Middle frontal gyrus (tissue), 1 donor: ENCODE measurements around the gene PCK2.
"Not testable (repeated sequence)": the region's sequence is repeated elsewhere in the genome, so short reads cannot be mapped to it uniquely, and the experiment has no call there.

Experiments used
- DNase-seq: peaks from one replicate; pipeline ENCODE4 v3.0.0-alpha.2; 2015; ENCODE audit warnings: low spot score; ENCODE audit errors: extremely low spot score

PCK2 gene

DNA sequence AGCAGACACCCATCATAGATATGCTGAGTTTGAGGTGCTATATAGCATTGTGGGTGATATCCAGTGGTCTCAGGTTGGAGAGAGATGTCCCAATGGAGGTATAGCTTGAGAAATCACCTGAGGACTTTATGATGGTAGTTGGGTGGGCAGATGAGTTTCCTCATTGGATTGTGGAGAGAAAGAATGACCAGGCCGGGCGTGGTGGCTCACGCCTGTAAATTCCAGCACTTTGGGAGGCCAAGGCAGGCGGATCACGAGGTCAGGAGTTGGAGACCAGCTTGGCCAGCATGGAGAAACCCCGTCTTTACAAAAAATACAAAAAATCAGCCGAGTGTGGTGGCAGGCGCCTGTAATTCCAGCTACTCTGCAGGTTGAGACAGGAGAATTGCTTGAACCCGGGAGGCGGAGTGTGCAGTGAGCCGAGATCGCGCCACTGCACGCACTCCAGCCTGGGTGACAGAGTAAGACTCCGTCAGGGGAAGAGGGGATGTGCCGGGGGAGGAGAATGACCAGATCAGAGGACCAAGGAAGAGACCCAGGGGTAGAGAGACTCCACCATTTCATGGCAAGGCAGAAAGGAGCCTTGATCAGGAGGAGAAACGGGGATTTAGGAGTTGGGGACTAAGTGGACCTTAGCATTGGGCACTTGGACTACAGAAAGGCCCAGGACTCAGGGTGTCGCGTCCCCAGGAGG, 757 bp upstream of the PCK2 start:
- DNase-seq, result no peak

GRCh38 chr14:24094841-24095270, 745 bp downstream of the PCK2 start:
- no peak for DNase-seq

GRCh38 chr14:24095271-24096068, 1.4 kb downstream of the PCK2 start:
- DNase-seq, result no peak

DNA sequence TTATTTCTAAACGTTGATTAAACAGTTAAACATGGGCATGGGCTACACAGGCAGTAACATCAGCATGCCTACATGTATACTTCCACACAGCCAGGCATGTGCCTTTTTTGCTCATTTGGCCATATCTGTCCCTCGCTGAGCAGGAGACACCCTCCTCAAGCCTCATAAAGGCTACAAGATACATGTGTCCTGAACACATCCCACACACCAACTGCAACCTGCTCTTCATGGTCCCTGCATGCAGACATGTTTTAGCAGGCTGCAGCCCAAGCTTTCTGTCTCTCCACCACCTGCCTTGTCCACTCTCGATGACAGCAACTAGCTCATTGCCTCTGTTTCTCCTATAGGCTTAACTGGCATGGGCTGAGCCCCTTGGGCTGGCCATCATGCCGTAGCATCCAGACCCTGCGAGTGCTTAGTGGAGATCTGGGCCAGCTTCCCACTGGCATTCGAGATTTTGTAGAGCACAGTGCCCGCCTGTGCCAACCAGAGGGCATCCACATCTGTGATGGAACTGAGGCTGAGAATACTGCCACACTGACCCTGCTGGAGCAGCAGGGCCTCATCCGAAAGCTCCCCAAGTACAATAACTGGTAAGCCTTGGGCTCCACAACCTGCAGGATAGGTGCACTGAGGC, 2.6 kb downstream of the PCK2 start:
- no peak for DNase-seq

DNA sequence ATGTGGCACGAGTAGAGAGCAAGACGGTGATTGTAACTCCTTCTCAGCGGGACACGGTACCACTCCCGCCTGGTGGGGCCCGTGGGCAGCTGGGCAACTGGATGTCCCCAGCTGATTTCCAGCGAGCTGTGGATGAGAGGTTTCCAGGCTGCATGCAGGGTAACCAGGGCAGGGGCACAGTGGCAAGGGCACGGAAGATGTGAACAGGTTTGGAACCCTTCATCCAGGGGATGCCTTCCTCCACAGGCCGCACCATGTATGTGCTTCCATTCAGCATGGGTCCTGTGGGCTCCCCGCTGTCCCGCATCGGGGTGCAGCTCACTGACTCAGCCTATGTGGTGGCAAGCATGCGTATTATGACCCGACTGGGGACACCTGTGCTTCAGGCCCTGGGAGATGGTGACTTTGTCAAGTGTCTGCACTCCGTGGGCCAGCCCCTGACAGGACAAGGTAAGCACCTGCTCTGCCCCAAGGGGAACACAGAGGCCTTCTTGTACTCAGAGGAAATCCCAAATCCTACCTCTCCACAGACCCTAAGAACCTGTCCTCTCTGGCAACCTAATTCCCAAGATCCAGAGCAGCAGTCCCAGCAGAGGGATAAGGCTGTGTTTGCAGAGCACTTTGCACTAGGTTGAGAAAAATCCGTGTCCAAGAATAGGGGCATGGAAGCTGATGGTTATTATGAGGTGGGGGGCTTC, 4.3 kb downstream of the PCK2 start:
- DNase-seq, result no peak

DNA sequence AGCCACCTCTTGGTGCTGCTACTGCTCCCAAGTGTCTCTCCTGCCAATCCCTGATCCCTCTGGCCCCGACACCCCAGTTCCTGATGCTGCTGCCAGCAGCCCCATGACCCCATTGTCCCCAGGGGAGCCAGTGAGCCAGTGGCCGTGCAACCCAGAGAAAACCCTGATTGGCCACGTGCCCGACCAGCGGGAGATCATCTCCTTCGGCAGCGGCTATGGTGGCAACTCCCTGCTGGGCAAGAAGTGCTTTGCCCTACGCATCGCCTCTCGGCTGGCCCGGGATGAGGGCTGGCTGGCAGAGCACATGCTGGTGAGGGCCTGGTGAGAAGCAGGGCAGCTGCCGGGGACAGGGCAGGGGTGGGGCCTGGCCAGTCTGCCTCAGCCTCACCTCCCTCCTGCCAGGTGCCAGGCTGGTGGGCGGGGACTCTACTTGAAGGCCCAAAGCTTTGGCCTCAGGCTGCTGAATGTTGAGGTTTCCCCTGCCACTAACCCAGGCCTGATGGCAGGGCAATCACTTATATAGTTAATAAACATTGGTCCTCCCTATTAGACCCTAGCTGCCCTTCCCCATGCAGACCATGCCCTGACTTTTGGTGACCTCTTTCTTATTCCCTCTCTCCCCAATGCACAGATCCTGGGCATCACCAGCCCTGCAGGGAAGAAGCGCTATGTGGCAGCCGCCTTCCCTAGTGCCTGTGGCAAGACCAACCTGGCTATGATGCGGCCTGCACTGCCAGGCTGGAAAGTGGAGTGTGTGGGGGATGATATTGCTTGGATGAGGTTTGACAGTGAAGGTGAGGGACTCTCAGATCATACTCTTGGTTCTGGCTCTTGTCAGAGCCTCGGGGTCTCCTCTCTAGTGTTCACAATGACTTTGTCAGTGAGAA, 5.1 kb downstream of the PCK2 start:
- DNase-seq, result no peak

- DNase-seq, result no peak
Measured at GRCh38 chr14:24100197-24100981, 6.3 kb downstream of the PCK2 start.

GRCh38 chr14:24100982-24101494, 6.9 kb downstream of the PCK2 start:
- no peak for DNase-seq

DNA sequence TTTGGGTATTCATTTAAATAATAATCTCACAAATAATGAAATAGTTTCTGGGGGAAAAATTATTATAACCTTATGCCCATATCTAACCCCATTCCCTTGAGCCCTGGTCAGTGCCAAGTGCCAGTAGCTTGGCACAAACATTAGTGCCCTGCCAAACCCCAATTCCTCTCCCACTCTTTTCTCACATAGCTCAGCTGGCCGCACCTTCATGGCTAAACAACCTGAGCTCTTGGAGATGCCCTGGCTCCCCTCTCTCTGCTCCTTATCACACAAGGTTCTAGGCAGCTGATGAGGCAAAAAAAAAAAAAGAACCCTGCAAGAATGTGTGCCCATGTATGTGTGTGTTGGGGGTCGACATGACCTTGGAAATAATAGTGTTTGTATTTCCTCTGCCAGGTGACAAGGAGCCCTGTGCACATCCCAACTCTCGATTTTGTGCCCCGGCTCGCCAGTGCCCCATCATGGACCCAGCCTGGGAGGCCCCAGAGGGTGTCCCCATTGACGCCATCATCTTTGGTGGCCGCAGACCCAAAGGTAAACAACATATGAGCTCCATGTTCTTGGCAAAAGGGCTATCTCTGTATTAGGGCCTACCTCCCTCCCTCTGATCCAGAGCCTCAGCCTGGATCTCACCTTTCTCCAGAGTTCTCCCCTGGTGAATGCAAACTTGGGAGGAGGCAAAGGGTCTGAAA, 8.4 kb downstream of the PCK2 start:
- no peak for DNase-seq

DNA sequence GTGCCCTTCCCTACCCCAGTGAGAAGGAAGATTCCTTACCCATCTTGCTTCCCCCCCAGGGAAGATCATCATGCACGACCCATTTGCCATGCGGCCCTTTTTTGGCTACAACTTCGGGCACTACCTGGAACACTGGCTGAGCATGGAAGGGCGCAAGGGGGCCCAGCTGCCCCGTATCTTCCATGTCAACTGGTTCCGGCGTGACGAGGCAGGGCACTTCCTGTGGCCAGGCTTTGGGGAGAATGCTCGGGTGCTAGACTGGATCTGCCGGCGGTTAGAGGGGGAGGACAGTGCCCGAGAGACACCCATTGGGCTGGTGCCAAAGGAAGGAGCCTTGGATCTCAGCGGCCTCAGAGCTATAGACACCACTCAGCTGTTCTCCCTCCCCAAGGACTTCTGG, 9.3 kb downstream of the PCK2 start:
- no peak for DNase-seq

DNA sequence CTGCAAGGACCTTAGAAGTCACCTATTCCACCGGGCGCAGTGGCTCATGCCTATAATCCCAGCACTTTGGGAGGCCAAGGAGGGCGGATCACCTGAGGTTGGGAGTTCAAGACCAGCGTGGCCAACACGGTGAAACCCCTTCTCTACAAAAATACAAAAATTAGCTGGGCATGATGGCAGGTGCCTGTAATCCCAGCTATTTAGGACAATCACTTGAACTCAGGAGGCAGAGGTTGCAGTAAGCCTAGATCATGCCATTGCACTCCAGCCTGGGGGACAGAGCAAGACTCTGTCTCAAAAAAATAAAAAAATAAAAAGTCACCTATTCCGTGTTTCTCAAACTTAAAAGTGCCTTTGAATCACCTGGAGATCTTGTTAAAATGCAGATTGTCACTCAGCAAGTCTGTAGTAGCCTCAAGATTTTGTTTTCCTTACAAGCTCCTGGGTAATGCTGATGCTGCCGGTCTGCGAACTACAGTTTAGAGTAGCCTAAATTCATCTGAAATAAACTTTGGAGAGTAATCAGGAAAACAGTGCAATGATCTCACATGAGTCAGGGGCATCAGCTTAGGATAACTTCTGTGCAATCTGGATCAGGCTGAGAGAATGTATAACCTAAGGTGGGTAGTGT, 11.6 kb downstream of the PCK2 start:
- not testable (repeated sequence) for DNase-seq

DNA sequence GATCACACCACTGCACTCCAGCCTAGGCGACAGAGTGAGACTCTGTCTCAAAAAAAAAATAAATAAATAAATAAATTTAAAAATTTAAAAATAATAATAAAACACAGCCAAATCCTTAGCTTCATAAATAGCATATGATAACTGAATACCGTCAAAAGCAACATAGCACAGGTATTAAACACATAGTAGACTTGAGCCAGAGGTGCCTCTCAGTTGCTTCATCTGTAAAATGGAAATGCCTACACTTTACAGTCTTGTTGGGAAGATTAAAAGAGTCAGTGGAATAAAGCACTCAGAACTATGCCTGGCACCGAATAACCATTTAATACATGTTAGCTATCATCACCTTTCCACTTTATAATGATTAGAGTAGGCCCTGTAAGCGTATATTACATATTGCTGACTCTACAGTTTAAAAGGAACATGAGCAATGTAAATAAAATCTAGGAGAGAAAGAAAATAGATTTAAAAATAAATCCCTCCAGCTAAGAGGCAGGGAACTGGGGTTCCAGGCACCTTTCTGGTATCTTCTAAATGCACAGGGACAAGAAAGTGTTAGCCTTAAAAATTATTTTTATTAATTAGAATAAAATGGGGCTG, 12.7 kb downstream of the PCK2 start:
- DNase-seq, result no peak

DNA sequence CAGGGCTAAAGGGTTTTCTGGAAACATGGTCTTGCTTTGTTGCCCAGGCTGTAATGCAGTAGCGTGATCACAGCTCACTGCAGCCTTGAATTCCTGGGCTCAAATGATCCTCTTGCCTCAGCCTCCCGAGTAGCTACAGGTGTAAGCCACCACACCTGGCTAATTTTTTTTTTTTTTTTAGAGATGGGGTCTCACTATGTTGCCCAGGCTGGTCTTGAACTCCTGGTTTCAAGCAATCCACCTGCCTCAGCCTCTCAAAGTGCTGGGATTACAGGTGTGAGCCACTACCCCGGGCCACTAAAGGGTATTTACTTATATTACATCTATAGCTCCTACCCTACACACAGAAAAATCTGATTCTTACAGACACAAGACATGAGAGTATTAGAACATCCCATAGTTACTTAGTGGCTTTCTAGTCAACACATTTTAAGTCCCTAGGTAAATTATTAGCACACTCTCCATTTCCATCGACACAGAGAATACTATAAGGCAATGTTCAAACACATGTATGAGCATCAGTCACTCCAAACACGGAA, 14.3 kb downstream of the PCK2 start:
- DNase-seq, result no peak

GRCh38 chr14:24110060-24110459, 15.9 kb downstream of the PCK2 start:
- no peak for DNase-seq

DNA sequence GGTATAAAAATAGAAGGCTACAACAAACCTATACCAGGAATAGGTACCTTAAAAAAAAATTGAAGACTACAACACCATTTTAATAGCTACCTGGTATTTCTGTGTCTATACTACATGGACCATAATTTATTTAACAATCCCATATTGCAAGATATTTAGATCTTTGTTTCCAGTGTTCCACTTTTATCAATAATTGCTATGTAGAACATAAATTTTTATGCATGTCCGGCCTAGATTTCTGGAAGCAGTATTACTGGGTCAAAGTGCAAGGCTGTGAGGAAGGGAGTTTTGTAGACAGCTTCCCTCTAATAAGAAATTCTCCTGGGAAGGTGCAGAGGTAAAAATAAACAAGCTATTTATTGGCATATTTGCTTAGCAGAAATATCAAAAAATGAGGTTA, 16.4 kb downstream of the PCK2 start:
- DNase-seq, result no peak

GRCh38 chr14:24113379-24113800, 19.3 kb downstream of the PCK2 start:
- DNase-seq, result no peak

- peak; percentile 57 for DNase-seq
Measured at GRCh38 chr14:24113801-24114531, 19.9 kb downstream of the PCK2 start.
